ENCODE results near the gene CTDSPL. TPM values are rescaled to one million over a fixed set of nuclear protein-coding genes. Genes with fewer than 3 reads are reported as not detected.

Gene CTDSPL
- total and polyA plus RNA-seq, 2 experiments from 2014 or later: 15.3 to 22.3 TPM

GRCh38 chr3:37973246-37974054 is 111.8 kb downstream of the CTDSPL start:
- Histone ChIP-seq H3K27me3 (no peaks in the 10 kb centered on the region), H3K27ac (no peak overlapping the region)

GRCh38 chr3:37974121-37975083 is 112.7 kb downstream of the CTDSPL start:
- Histone ChIP-seq H3K36me3 (peaks cover 6% of the 10 kb centered on the region), H3K27ac (no peak overlapping the region), H3K27me3 (no peaks in the 10 kb centered on the region), H3K4me3 (no peak overlapping the region), H3K9me3 (ENCODE audit: low read depth) (no peaks in the 10 kb centered on the region), H3K4me1 (ENCODE audit: low read depth) (no peaks in the 10 kb centered on the region)
- DNase-seq (ENCODE audit: low read depth in 1 of 2, low spot score in 1 of 2): peak; percentile 74 to 84
- peak; percentile 85 for TF ChIP-seq CTCF (IDR thresholded peaks at IDR 0.05; ENCODE audit: low read depth, low read length)

More at GRCh38 chr3:37973246-37974054, 111.8 kb downstream of the CTDSPL start:
- Histone ChIP-seq H3K4me1 (ENCODE audit: low read depth) (no peaks in the 10 kb centered on the region), H3K9me3 (ENCODE audit: low read depth) (no peaks in the 10 kb centered on the region), H3K4me3 (no peak overlapping the region), H3K36me3 (peaks cover 6% of the 10 kb centered on the region)
- no peak for DNase-seq (ENCODE audit: low read depth in 1 of 2, low spot score in 1 of 2)
- TF ChIP-seq CTCF (IDR thresholded peaks at IDR 0.05; ENCODE audit: low read depth, low read length): no peak

- Histone ChIP-seq H3K27ac (no peak overlapping the region), H3K36me3 (peaks cover 10% of the 10 kb centered on the region), H3K27me3 (no peaks in the 10 kb centered on the region), H3K9me3 (ENCODE audit: low read depth) (no peaks in the 10 kb centered on the region), H3K4me1 (ENCODE audit: low read depth) (no peaks in the 10 kb centered on the region), H3K4me3 (no peak overlapping the region)
- no peak for DNase-seq (ENCODE audit: low read depth in 1 of 2, low spot score in 1 of 2)
- TF ChIP-seq CTCF (IDR thresholded peaks at IDR 0.05; ENCODE audit: low read depth, low read length): no peak
Observed at GRCh38 chr3:37979541-37980461, 118.1 kb downstream of the CTDSPL start.

GRCh38 chr3:37980462-37981347 is 119.0 kb downstream of the CTDSPL start:
- Histone ChIP-seq H3K27ac (no peak overlapping the region), H3K36me3 (peaks cover 9% of the 10 kb centered on the region), H3K4me3 (no peak overlapping the region), H3K9me3 (ENCODE audit: low read depth) (no peaks in the 10 kb centered on the region), H3K4me1 (ENCODE audit: low read depth) (no peaks in the 10 kb centered on the region), H3K27me3 (no peaks in the 10 kb centered on the region)
- TF ChIP-seq CTCF (IDR thresholded peaks at IDR 0.05; ENCODE audit: low read depth, low read length): no peak
- DNase-seq (ENCODE audit: low read depth in 1 of 2, low spot score in 1 of 2): no peak
